Measurements from ENCODE around the gene ARHGEF17.

GRCh38 chr11:73384531-73384871 lies 76.4 kb downstream of the ARHGEF17 start:
- TF ChIP-seq, protein P1, sequence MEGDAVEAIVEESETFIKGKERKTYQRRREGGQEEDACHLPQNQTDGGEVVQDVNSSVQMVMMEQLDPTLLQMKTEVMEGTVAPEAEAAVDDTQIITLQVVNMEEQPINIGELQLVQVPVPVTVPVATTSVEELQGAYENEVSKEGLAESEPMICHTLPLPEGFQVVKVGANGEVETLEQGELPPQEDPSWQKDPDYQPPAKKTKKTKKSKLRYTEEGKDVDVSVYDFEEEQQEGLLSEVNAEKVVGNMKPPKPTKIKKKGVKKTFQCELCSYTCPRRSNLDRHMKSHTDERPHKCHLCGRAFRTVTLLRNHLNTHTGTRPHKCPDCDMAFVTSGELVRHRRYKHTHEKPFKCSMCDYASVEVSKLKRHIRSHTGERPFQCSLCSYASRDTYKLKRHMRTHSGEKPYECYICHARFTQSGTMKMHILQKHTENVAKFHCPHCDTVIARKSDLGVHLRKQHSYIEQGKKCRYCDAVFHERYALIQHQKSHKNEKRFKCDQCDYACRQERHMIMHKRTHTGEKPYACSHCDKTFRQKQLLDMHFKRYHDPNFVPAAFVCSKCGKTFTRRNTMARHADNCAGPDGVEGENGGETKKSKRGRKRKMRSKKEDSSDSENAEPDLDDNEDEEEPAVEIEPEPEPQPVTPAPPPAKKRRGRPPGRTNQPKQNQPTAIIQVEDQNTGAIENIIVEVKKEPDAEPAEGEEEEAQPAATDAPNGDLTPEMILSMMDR (IDR thresholded peaks at IDR 0.05) = no peak
- TF ChIP-seq EP300 (IDR thresholded peaks at IDR 0.05; ENCODE audit: low read depth) = no peak

Data from transverse colon (tissue), 3 donors.